ENCODE data around the gene ZNF507. TPM values are rescaled to one million over a fixed set of nuclear protein-coding genes. Genes with fewer than 3 reads are reported as not detected.

ZNF507 gene
- polyA plus RNA-seq, 3 donors, result 0.08 to 0.39 (median 0.10) TPM

DNA sequence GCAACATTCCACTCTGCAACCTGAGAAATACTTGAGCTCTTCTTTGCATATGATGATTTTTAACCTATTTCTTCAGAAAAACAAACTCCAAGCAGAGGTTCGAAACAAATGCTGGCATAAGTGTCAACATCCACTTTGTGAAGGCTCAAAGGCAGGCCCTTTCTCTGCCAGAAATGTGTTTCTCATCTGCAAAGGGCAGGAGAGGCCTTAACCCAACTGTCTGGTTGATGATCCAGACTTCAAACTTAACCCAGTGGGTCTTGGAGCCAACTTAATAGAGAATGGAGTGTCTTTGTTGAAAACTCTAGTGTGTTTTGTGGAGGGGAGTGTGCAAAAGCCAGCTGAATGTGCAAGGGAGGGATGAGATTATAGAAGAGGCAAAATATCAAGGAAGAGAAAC is 28.3 kb upstream of the ZNF507 start:
- intact Hi-C loops (cut with micrococcal nuclease), result no loop called here
- Histone ChIP-seq H3K4me2 (replicated peaks; ENCODE audit: extremely low read depth, low read length, poor library complexity, severe bottlenecking) (no peak overlapping the region), H3K9ac (ENCODE audit: insufficient read depth, low read length, poor library complexity, severe bottlenecking) (no peak overlapping the region), H2AFZ (ENCODE audit: insufficient read depth, low read depth, low read length, poor library complexity, severe bottlenecking) (no peak overlapping the region), H3K4me1 (ENCODE audit: control insufficient read depth in 1 of 2, insufficient read depth in 2 of 2, low read length in 2 of 2) (no peaks in the 10 kb centered on the region), H3K36me3 (replicated peaks in 1 of 2; ENCODE audit: control insufficient read depth in 1 of 2, insufficient read depth in 2 of 2, low read length in 2 of 2) (no peaks in the 10 kb centered on the region), H3K79me2 (ENCODE audit: insufficient read depth, low read length) (no peaks in the 10 kb centered on the region), H3K27ac (ENCODE audit: low read depth in 1 of 2, low read length in 2 of 2) (no peak overlapping the region), H3K4me3 (replicated peaks in 1 of 3; ENCODE audit: low read depth in 2 of 3, low read length in 3 of 3) (no peak overlapping the region), H3K27me3 (ENCODE audit: control insufficient read depth in 2 of 2, insufficient read depth in 2 of 2, low read length in 2 of 2) (peaks cover 38 to 51% of the 10 kb centered on the region in 2 donors), H4K20me1 (ENCODE audit: insufficient read depth, low read length) (no peaks in the 10 kb centered on the region), H3K9me3 (replicated peaks in 1 of 2; ENCODE audit: control insufficient read depth in 1 of 2, insufficient read depth in 1 of 2, low read length in 2 of 2) (no peaks in the 10 kb centered on the region)
- no peak for TF ChIP-seq CTCF (IDR thresholded peaks at IDR 0.05)
- peak overlapping the region in 1 of 2 donors; percentile 35 for H3K4me3 Mint-ChIP-seq
- no peaks in the 10 kb centered on the region for H3K36me3 Mint-ChIP-seq
- 75% methylated on average over 1 of the region's 1 CpG for WGBS (ENCODE audit: insufficient coverage)
- no peaks in the 10 kb centered on the region for H3K4me1 Mint-ChIP-seq
- no peak overlapping the region for H3K27ac Mint-ChIP-seq
- DNase-seq, result no peak
- peaks cover 0 to 10% (median 0%) of the 10 kb centered on the region in 7 donors for H3K9me3 Mint-ChIP-seq
- peaks cover 57 to 79% (median 72%) of the 10 kb centered on the region in 3 donors for H3K27me3 Mint-ChIP-seq (ENCODE audit: low read depth in 3 of 3)

- TF ChIP-seq CTCF (IDR thresholded peaks at IDR 0.05), result no peak
- Histone ChIP-seq H4K20me1 (ENCODE audit: insufficient read depth, low read length) (no peaks in the 10 kb centered on the region), H3K79me2 (ENCODE audit: insufficient read depth, low read length) (no peaks in the 10 kb centered on the region), H3K9me3 (replicated peaks in 1 of 2; ENCODE audit: control insufficient read depth in 1 of 2, insufficient read depth in 1 of 2, low read length in 2 of 2) (no peaks in the 10 kb centered on the region), H3K27me3 (ENCODE audit: control insufficient read depth in 2 of 2, insufficient read depth in 2 of 2, low read length in 2 of 2) (peaks cover 45 to 47% of the 10 kb centered on the region in 2 donors), H3K4me2 (replicated peaks; ENCODE audit: extremely low read depth, low read length, poor library complexity, severe bottlenecking) (no peak overlapping the region), H3K27ac (ENCODE audit: low read depth in 1 of 2, low read length in 2 of 2) (no peak overlapping the region), H3K4me1 (ENCODE audit: control insufficient read depth in 1 of 2, insufficient read depth in 2 of 2, low read length in 2 of 2) (no peaks in the 10 kb centered on the region), H3K9ac (ENCODE audit: insufficient read depth, low read length, poor library complexity, severe bottlenecking) (no peak overlapping the region), H3K4me3 (replicated peaks in 1 of 3; ENCODE audit: low read depth in 2 of 3, low read length in 3 of 3) (no peak overlapping the region), H3K36me3 (replicated peaks in 1 of 2; ENCODE audit: control insufficient read depth in 1 of 2, insufficient read depth in 2 of 2, low read length in 2 of 2) (no peaks in the 10 kb centered on the region), H2AFZ (ENCODE audit: insufficient read depth, low read depth, low read length, poor library complexity, severe bottlenecking) (no peak overlapping the region)
- H3K36me3 Mint-ChIP-seq, result no peaks in the 10 kb centered on the region
- peaks cover 0 to 10% (median 0%) of the 10 kb centered on the region in 7 donors for H3K9me3 Mint-ChIP-seq
- H3K4me1 Mint-ChIP-seq, result no peaks in the 10 kb centered on the region
- no peak overlapping the region for H3K27ac Mint-ChIP-seq
- H3K4me3 Mint-ChIP-seq, result peak overlapping the region in 1 of 2 donors; percentile 59
- DNase-seq, result peak in 1 of 3 donors; percentile 6
- no CpG with 5 or more reads among the region's 5 CpGs for WGBS (ENCODE audit: insufficient coverage)
- H3K27me3 Mint-ChIP-seq (ENCODE audit: low read depth in 3 of 3), result peaks cover 71 to 84% (median 74%) of the 10 kb centered on the region in 3 donors
- intact Hi-C loops (cut with micrococcal nuclease), result no loop called here
These were observed 26.4 kb upstream of the ZNF507 start for GRCh38 chr19:32318884-32319520.
